Prostate gland (tissue), 2 donors: ENCODE results near the gene KDM5A.

Experiments used
- POLR2A ChIP-seq: fragments of 450-650 bp; IDR thresholded peaks from one replicate; pipeline ENCODE4 v1.6.1; 2016; ENCODE audit warnings: antibody characterized with exemption, mild to moderate bottlenecking
- TF ChIP-seq, protein P1 (sequence below), 4 experiments: fragments of 200-600 bp in 2 of 4; fragments of 450-650 bp in 2 of 4; sonication (generic) in 2 of 4; IDR thresholded peaks; 1 replicate in 3 of 4; 2 replicates in 1 of 4; pipeline ENCODE4 v1.5.1; 2016 to 2019; ENCODE audit warnings: antibody characterized with exemption in 4 of 4, mild to moderate bottlenecking in 2 of 4, moderate library complexity in 2 of 4

DNA sequence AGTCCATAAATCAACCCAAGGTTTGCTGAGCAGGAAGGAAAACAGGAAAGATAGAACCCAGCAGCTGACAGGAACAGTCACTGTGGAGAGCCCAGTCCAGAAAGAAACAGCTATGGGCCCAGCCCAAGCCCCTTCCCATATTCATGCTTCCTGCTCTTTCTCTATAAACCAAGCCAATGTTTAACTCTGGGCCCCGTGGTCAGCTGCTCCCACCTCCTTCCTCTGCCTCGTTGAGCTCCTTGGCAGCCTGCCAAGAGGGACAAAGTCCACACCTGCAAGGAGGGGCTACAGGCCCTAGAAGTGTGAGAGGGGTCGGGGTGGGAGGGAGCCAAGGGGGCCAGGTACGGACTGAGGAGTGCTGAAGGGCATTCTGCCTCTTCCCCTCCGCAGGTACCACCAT, 136.5 kb downstream of the KDM5A start:
- TF ChIP-seq, protein P1, sequence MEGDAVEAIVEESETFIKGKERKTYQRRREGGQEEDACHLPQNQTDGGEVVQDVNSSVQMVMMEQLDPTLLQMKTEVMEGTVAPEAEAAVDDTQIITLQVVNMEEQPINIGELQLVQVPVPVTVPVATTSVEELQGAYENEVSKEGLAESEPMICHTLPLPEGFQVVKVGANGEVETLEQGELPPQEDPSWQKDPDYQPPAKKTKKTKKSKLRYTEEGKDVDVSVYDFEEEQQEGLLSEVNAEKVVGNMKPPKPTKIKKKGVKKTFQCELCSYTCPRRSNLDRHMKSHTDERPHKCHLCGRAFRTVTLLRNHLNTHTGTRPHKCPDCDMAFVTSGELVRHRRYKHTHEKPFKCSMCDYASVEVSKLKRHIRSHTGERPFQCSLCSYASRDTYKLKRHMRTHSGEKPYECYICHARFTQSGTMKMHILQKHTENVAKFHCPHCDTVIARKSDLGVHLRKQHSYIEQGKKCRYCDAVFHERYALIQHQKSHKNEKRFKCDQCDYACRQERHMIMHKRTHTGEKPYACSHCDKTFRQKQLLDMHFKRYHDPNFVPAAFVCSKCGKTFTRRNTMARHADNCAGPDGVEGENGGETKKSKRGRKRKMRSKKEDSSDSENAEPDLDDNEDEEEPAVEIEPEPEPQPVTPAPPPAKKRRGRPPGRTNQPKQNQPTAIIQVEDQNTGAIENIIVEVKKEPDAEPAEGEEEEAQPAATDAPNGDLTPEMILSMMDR (IDR thresholded peaks at IDR 0.05): no peak
- TF ChIP-seq POLR2A: no peak
